Endometrium (tissue), 2 donors: ENCODE results near the gene PDE11A.

ENCODE experiments used
- FAIRE-seq: peaks from 2 replicates; lab custom pipeline; 2012; peaks lifted over from hg19 to GRCh38; lab: Jason Lieb, UNC
- donor health status: control.
- donor health status: control.

Gene PDE11A

GRCh38 chr2:177758591-177759371, 313.8 kb downstream of the PDE11A start:
- peak; percentile 51 for FAIRE-seq

- no peak for FAIRE-seq
These were observed 316.2 kb downstream of the PDE11A start for GRCh38 chr2:177756336-177756735.

GRCh38 chr2:177754492-177754873, 318.1 kb downstream of the PDE11A start:
- FAIRE-seq: no peak

- FAIRE-seq: peak; percentile 98
These were observed 318.7 kb downstream of the PDE11A start for GRCh38 chr2:177753682-177754491.

GRCh38 chr2:177748360-177748759, 324.2 kb downstream of the PDE11A start:
- no peak for FAIRE-seq

- no peak for FAIRE-seq
These were observed 325.2 kb downstream of the PDE11A start for GRCh38 chr2:177747384-177747783.

- no peak for FAIRE-seq
These were observed 326.2 kb downstream of the PDE11A start for GRCh38 chr2:177746358-177746757.

GRCh38 chr2:177745531-177745930, 327.0 kb downstream of the PDE11A start:
- no peak for FAIRE-seq

- FAIRE-seq: peak; percentile 85
These were observed 329.7 kb downstream of the PDE11A start for GRCh38 chr2:177742851-177743250.

- FAIRE-seq: no peak
These were observed 330.7 kb downstream of the PDE11A start for GRCh38 chr2:177741866-177742265.

- FAIRE-seq: peak; percentile 88
These were observed 331.9 kb downstream of the PDE11A start for GRCh38 chr2:177740700-177741099.

- FAIRE-seq: no peak
These were observed 333.9 kb downstream of the PDE11A start for GRCh38 chr2:177738461-177739235.

- no peak for FAIRE-seq
These were observed 337.2 kb downstream of the PDE11A start for GRCh38 chr2:177735318-177735803.

- FAIRE-seq: no peak
These were observed 339.2 kb downstream of the PDE11A start for GRCh38 chr2:177733322-177733855.

GRCh38 chr2:177731384-177731783, 341.2 kb downstream of the PDE11A start:
- FAIRE-seq: no peak

- no peak for FAIRE-seq
These were observed 341.8 kb downstream of the PDE11A start for GRCh38 chr2:177730792-177731191.

- no peak for FAIRE-seq
These were observed 342.2 kb downstream of the PDE11A start for GRCh38 chr2:177730363-177730762.

GRCh38 chr2:177728920-177729319, 343.7 kb downstream of the PDE11A start:
- no peak for FAIRE-seq

- no peak for FAIRE-seq
These were observed 344.2 kb downstream of the PDE11A start for GRCh38 chr2:177728399-177728765.

- no peak for FAIRE-seq
These were observed 344.8 kb downstream of the PDE11A start for GRCh38 chr2:177727577-177728398.

- FAIRE-seq: no peak
These were observed 345.6 kb downstream of the PDE11A start for GRCh38 chr2:177726931-177727348.
